Measurements from ENCODE around the gene TP53AIP1.

DNA sequence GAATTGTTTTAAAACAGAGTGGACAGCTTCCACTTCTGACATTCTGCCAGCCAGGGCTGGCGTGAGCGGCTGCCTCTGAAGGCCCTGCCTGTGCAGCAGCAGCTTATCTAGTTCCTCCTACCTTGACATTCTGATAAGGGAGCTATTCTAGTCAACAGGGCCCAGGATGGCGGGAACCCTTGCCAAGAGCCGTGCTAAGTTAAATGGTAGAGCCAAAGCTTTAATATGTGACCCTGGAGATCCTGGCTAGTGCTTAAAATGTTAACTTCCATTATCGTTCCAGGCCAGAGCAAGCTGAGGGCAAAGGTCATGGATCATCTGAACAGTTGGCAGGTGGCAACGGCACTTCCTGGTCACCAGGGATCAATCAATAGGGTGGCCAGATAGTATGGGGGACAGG, 48.0 kb downstream of the TP53AIP1 start:
- TF ChIP-seq, protein P1, sequence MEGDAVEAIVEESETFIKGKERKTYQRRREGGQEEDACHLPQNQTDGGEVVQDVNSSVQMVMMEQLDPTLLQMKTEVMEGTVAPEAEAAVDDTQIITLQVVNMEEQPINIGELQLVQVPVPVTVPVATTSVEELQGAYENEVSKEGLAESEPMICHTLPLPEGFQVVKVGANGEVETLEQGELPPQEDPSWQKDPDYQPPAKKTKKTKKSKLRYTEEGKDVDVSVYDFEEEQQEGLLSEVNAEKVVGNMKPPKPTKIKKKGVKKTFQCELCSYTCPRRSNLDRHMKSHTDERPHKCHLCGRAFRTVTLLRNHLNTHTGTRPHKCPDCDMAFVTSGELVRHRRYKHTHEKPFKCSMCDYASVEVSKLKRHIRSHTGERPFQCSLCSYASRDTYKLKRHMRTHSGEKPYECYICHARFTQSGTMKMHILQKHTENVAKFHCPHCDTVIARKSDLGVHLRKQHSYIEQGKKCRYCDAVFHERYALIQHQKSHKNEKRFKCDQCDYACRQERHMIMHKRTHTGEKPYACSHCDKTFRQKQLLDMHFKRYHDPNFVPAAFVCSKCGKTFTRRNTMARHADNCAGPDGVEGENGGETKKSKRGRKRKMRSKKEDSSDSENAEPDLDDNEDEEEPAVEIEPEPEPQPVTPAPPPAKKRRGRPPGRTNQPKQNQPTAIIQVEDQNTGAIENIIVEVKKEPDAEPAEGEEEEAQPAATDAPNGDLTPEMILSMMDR (conservative IDR thresholded peaks at IDR 0.05): no peak
- no peak for TF ChIP-seq ZFX (IDR thresholded peaks at IDR 0.05)
